Activated naive CD8-positive, alpha-beta T cell treated with anti-CD3 and anti-CD28 coated beads, Interleukin-2, amount 50 U/mL, for 16 hours (primary cell): ENCODE results near the gene SV2A.

Source experiments
- DNase-seq: peaks from one replicate; pipeline ENCODE4 v3.0.0-alpha.2; 2020; ENCODE audit warnings: low read depth, low spot score

Gene SV2A

GRCh38 chr1:149931212-149931790, 13.7 kb upstream of the SV2A start:
- no peak for DNase-seq

GRCh38 chr1:149929856-149930255, 12.2 kb upstream of the SV2A start:
- no peak for DNase-seq

- DNase-seq: no peak
Measured at GRCh38 chr1:149928401-149928724, 10.7 kb upstream of the SV2A start.

GRCh38 chr1:149927563-149928400, 10.1 kb upstream of the SV2A start, which contains the start of gene SF3B4:
SF3B4 (minus strand) TSS chr1:149927803; CDS start chr1:149927759, 44 bp downstream.
- DNase-seq: peak; percentile 88

GRCh38 chr1:149927056-149927562, 9.5 kb upstream of the SV2A start:
- DNase-seq: no peak

- no peak for DNase-seq
Measured at GRCh38 chr1:149926296-149926695, 8.7 kb upstream of the SV2A start.

- DNase-seq: no peak
Measured at GRCh38 chr1:149925751-149926150, 8.1 kb upstream of the SV2A start.

- no peak for DNase-seq
Measured at GRCh38 chr1:149925345-149925744, 7.7 kb upstream of the SV2A start.

- no peak for DNase-seq
Measured at GRCh38 chr1:149923626-149924025, 6.0 kb upstream of the SV2A start.

- no peak for DNase-seq
Measured at GRCh38 chr1:149916898-149917252, 769 bp downstream of the SV2A start.

- DNase-seq: no peak
Measured at GRCh38 chr1:149916193-149916897, 1.3 kb downstream of the SV2A start.

- no peak for DNase-seq
Measured at GRCh38 chr1:149915429-149916192, 2.0 kb downstream of the SV2A start.

- no peak for DNase-seq
Measured at GRCh38 chr1:149914545-149914944, 3.1 kb downstream of the SV2A start.

- no peak for DNase-seq
Measured at GRCh38 chr1:149906570-149907075, 11.0 kb downstream of the SV2A start.

- no peak for DNase-seq
Measured at GRCh38 chr1:149903836-149904491, 13.7 kb downstream of the SV2A start.

GRCh38 chr1:149899460-149900284, 18.0 kb downstream of the SV2A start, which contains the start of gene BOLA1:
BOLA1 (plus strand) TSS chr1:149899568; CDS start chr1:149900060, 492 bp downstream.
- peak; percentile 55 for DNase-seq

GRCh38 chr1:149896575-149896974, 21.1 kb downstream of the SV2A start:
- DNase-seq: no peak

GRCh38 chr1:149888999-149889289, 28.7 kb downstream of the SV2A start:
- no peak for DNase-seq

- peak; percentile 38 for DNase-seq
Measured at GRCh38 chr1:149888247-149888998, 29.2 kb downstream of the SV2A start.
